HG03139 (cell line): ENCODE data around the gene DLEC1.
"Not testable (repeated sequence)": the region's sequence is repeated elsewhere in the genome, so short reads cannot be mapped to it uniquely, and the experiment has no call there.

Experiments used
- ATAC-seq: cut with Tn5 transposase; IDR thresholded peaks from one replicate; pipeline ENCODE4 v1.9.1; 2021; ENCODE audit not compliant: unreplicated experiment

DLEC1 gene

GRCh38 chr3:38082296-38082695 lies 43.3 kb downstream of the DLEC1 start:
- ATAC-seq = not testable (repeated sequence)

GRCh38 chr3:38083254-38083653 lies 44.2 kb downstream of the DLEC1 start:
- not testable (repeated sequence) for ATAC-seq

GRCh38 chr3:38083871-38084333 lies 44.9 kb downstream of the DLEC1 start:
- no peak for ATAC-seq

GRCh38 chr3:38084334-38085310 lies 45.6 kb downstream of the DLEC1 start:
- ATAC-seq = no peak

- no peak for ATAC-seq
Measured at GRCh38 chr3:38085311-38085942, 46.4 kb downstream of the DLEC1 start.

- ATAC-seq = no peak
Measured at GRCh38 chr3:38085943-38086324, 46.9 kb downstream of the DLEC1 start.

GRCh38 chr3:38086496-38086895 lies 47.5 kb downstream of the DLEC1 start:
- no peak for ATAC-seq

GRCh38 chr3:38087278-38087677 lies 48.3 kb downstream of the DLEC1 start:
- ATAC-seq = not testable (repeated sequence)

- ATAC-seq = no peak
Measured at GRCh38 chr3:38088126-38089078, 49.4 kb downstream of the DLEC1 start.

GRCh38 chr3:38089163-38089562 lies 50.2 kb downstream of the DLEC1 start:
- ATAC-seq = no peak

- no peak for ATAC-seq
Measured at GRCh38 chr3:38090453-38090852, 51.4 kb downstream of the DLEC1 start.

- no peak for ATAC-seq
Measured at GRCh38 chr3:38094999-38095398, 56.0 kb downstream of the DLEC1 start.

- no peak for ATAC-seq
Measured at GRCh38 chr3:38095669-38096483, 56.9 kb downstream of the DLEC1 start.

GRCh38 chr3:38097446-38098375 lies 58.7 kb downstream of the DLEC1 start:
- no peak for ATAC-seq

GRCh38 chr3:38098376-38098723 lies 59.3 kb downstream of the DLEC1 start:
- no peak for ATAC-seq

- no peak for ATAC-seq
Measured at GRCh38 chr3:38099518-38099917, 60.5 kb downstream of the DLEC1 start.

- no peak for ATAC-seq
Measured at GRCh38 chr3:38100498-38100897, 61.5 kb downstream of the DLEC1 start.

GRCh38 chr3:38101811-38102443 lies 62.9 kb downstream of the DLEC1 start:
- no peak for ATAC-seq

- no peak for ATAC-seq
Measured at GRCh38 chr3:38102444-38102814, 63.4 kb downstream of the DLEC1 start.
